Astrocyte (in vitro differentiated cells and primary cell): ENCODE measurements around the gene IL10. TPM values are rescaled to one million over a fixed set of nuclear protein-coding genes. Genes with fewer than 3 reads are reported as not detected.
A peak's percentile ranks its signal among the peaks of the same experiment; 100 is the strongest.

ENCODE experiments used
- DNase-seq: peaks from one replicate; pipeline ENCODE4 v3.0.0-alpha.2; 2010; ENCODE audit warnings: low read depth
- FAIRE-seq: peaks from 2 replicates; lab custom pipeline; 2011; peaks lifted over from hg19 to GRCh38; lab: Jason Lieb, UNC
- H2AFZ ChIP-seq: 2 replicates; pipeline ENCODE4 v1.6.0; 2012; ENCODE audit warnings: low read depth, low read length, inconsistent platforms
- H3K27ac ChIP-seq: 2 replicates; pipeline ENCODE4 v1.5.1; 2011; ENCODE audit warnings: low read depth, low read length, inconsistent platforms
- H3K27me3 ChIP-seq: 2 replicates; pipeline ENCODE4 v1.6.0; 2011; ENCODE audit warnings: low read length, inconsistent platforms; ENCODE audit not compliant: insufficient read depth
- H3K36me3 ChIP-seq: 2 replicates; pipeline ENCODE4 v1.5.1; 2011; ENCODE audit warnings: low read length, inconsistent platforms; ENCODE audit not compliant: insufficient read depth
- H3K4me1 ChIP-seq: 2 replicates; pipeline ENCODE4 v1.5.1; 2011; ENCODE audit warnings: low read length, inconsistent platforms; ENCODE audit not compliant: insufficient read depth
- H3K4me2 ChIP-seq: 2 replicates; pipeline ENCODE4 v1.6.0; 2012; ENCODE audit warnings: low read length, inconsistent platforms
- H3K4me3 ChIP-seq: 2 replicates; pipeline ENCODE4 v1.5.1; 2011; ENCODE audit warnings: low read depth, mild to moderate bottlenecking, low read length, inconsistent platforms; ENCODE audit not compliant: insufficient read depth
- H3K79me2 ChIP-seq: 2 replicates; pipeline ENCODE4 v1.6.0; 2012; ENCODE audit warnings: mild to moderate bottlenecking, low read length, inconsistent platforms; ENCODE audit not compliant: insufficient read depth
- H3K9ac ChIP-seq: 2 replicates; pipeline ENCODE4 v1.6.0; 2012; ENCODE audit warnings: mild to moderate bottlenecking, low read length, inconsistent platforms
- H3K9me3 ChIP-seq: 2 replicates; pipeline ENCODE4 v1.5.1; 2012; ENCODE audit warnings: low read depth, mild to moderate bottlenecking, low read length, inconsistent platforms; ENCODE audit not compliant: insufficient read depth
- H4K20me1 ChIP-seq: 2 replicates; pipeline ENCODE4 v1.6.0; 2012; ENCODE audit warnings: low read length, inconsistent platforms; ENCODE audit not compliant: insufficient read depth
- H3K27ac Mint-ChIP-seq: one replicate; pipeline ENCODE4 v1.8.0; 2021; ENCODE audit warnings: mild to moderate bottlenecking, mixed read lengths; ENCODE audit not compliant: unreplicated experiment
- H3K27me3 Mint-ChIP-seq: one replicate; pipeline ENCODE4 v1.8.0; 2021; ENCODE audit warnings: low read depth, mixed read lengths; ENCODE audit not compliant: unreplicated experiment
- H3K36me3 Mint-ChIP-seq: one replicate; pipeline ENCODE4 v1.8.0; 2021; ENCODE audit warnings: low read depth, mixed read lengths; ENCODE audit not compliant: unreplicated experiment
- H3K4me1 Mint-ChIP-seq: one replicate; pipeline ENCODE4 v1.8.0; 2021; ENCODE audit warnings: low read depth, mixed read lengths; ENCODE audit not compliant: unreplicated experiment
- H3K4me3 Mint-ChIP-seq: one replicate; pipeline ENCODE4 v1.8.0; 2021; ENCODE audit warnings: mild to moderate bottlenecking, moderate library complexity, mixed read lengths; ENCODE audit not compliant: unreplicated experiment
- H3K9me3 Mint-ChIP-seq: one replicate; pipeline ENCODE4 v1.8.0; 2021; ENCODE audit warnings: mild to moderate bottlenecking, mixed read lengths; ENCODE audit not compliant: unreplicated experiment
- CTCF ChIP-seq: IDR thresholded peaks from 2 replicates; pipeline ENCODE4 v1.5.1; 2011; ENCODE audit warnings: low read depth, mild to moderate bottlenecking, inconsistent platforms, low read length, moderate library complexity; ENCODE audit not compliant: insufficient read depth
- EZH2 ChIP-seq: IDR thresholded peaks from 2 replicates; pipeline ENCODE4 v1.6.1; 2012; ENCODE audit warnings: mild to moderate bottlenecking, low read length, inconsistent platforms; ENCODE audit not compliant: insufficient read depth
- total RNA-seq: library from RNA; stranded (reverse); gene quantifications from 2 replicates; pipeline ENCODE4 v1.2.1, GENCODE V29; 2021

Gene IL10
- total RNA-seq, 1 donor from 2014 or later: not detected

GRCh38 chr1:206723805-206724472 lies 48.4 kb downstream of the IL10 start:
- Histone ChIP-seq H3K4me3 (no peak overlapping the region), H3K9me3 (no peaks in the 10 kb centered on the region), H2AFZ (no peak overlapping the region), H3K27ac (peak overlapping the region; percentile 13), H3K79me2 (peaks cover 96% of the 10 kb centered on the region), H4K20me1 (peaks cover 97% of the 10 kb centered on the region), H3K4me2 (peak overlapping the region; percentile 64), H3K4me1 (peaks cover 25% of the 10 kb centered on the region), H3K27me3 (no peaks in the 10 kb centered on the region), H3K9ac (no peak overlapping the region), H3K36me3 (no peaks in the 10 kb centered on the region)
- H3K4me3 Mint-ChIP-seq: no peak overlapping the region
- FAIRE-seq: no peak
- no peak for TF ChIP-seq CTCF
- TF ChIP-seq EZH2: no peak
- H3K4me1 Mint-ChIP-seq: peaks cover 32% of the 10 kb centered on the region
- H3K27me3 Mint-ChIP-seq: no peaks in the 10 kb centered on the region
- H3K36me3 Mint-ChIP-seq: peaks cover 2% of the 10 kb centered on the region
- no peaks in the 10 kb centered on the region for H3K9me3 Mint-ChIP-seq
- DNase-seq: peak; percentile 92
- H3K27ac Mint-ChIP-seq: no peak overlapping the region

DNA sequence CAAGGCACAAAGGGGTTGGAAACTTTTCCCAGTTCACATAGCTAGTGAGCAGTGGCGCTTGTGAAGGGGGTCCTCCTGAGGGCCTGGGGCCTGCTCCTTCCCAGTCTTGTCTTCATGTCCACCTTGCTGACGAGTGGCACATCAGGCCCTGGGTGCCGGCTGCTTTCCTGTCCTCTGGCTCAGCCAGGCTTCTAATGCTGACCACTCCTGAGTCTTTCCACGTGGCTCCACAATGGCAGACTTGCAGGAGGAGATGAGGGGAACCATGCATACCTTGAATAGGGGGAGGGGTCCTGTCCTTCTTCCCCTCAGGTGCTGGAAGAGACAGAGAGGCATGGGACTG lies 48.9 kb downstream of the IL10 start:
- TF ChIP-seq CTCF: no peak
- no peak for TF ChIP-seq EZH2
- Histone ChIP-seq H3K9ac (no peak overlapping the region), H3K79me2 (peaks cover 96% of the 10 kb centered on the region), H3K4me3 (no peak overlapping the region), H3K27me3 (no peaks in the 10 kb centered on the region), H3K4me2 (peak overlapping the region; percentile 64), H3K27ac (peak overlapping the region; percentile 13), H3K9me3 (no peaks in the 10 kb centered on the region), H3K4me1 (peaks cover 25% of the 10 kb centered on the region), H4K20me1 (peaks cover 97% of the 10 kb centered on the region), H2AFZ (no peak overlapping the region), H3K36me3 (no peaks in the 10 kb centered on the region)
- Mint-ChIP-seq H3K9me3 (no peaks in the 10 kb centered on the region), H3K27me3 (no peaks in the 10 kb centered on the region), H3K27ac (no peak overlapping the region), H3K4me1 (peaks cover 35% of the 10 kb centered on the region), H3K4me3 (no peak overlapping the region), H3K36me3 (no peaks in the 10 kb centered on the region)
- no peak for DNase-seq
- no peak for FAIRE-seq

DNA sequence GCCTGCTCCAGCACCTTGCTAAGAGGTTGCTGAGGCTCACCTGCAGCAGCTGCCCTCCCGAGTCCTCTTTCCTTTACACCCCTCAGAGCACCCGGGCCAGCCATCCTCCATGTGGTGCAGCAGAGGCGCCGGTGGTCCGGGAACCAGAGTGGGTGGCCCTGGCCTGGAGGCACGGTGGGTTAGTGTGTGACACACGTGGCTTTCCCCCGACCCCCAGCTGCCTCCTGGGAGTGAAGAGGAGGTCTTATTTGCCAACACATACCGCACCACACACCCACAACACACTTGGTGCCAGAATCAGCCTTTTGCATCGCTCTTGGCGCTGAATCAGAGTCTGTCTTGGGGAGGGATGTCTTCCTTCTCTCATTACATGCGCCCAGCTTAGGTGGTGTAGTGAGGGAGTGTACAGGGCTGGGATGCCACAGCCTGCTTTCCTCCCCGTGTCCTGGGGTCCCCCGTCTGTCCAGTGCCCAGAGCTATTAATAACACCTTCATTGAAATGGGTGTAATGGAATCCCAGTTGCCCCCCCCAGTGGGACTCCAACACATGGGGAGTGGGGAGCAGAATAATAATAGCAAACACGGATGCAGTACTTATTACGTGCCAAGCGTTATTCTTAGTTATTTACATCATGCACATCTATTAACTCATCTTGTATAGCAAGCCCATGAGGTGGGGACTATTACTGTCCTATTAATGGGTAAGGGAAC lies 49.4 kb downstream of the IL10 start:
- H3K27ac Mint-ChIP-seq: no peak overlapping the region
- peaks cover 25% of the 10 kb centered on the region for H3K4me1 ChIP-seq
- FAIRE-seq (no peak), DNase-seq (peak; percentile 73)
- no peaks in the 10 kb centered on the region for H3K9me3 ChIP-seq
- no peaks in the 10 kb centered on the region for H3K9me3 Mint-ChIP-seq
- peaks cover 37% of the 10 kb centered on the region for H3K4me1 Mint-ChIP-seq
- no peaks in the 10 kb centered on the region for H3K27me3 Mint-ChIP-seq
- H3K27ac ChIP-seq: no peak overlapping the region
- H3K9ac ChIP-seq: no peak overlapping the region
- no peak overlapping the region for H3K4me3 Mint-ChIP-seq
- no peaks in the 10 kb centered on the region for H3K27me3 ChIP-seq
- no peak overlapping the region for H2AFZ ChIP-seq
- no peaks in the 10 kb centered on the region for H3K36me3 Mint-ChIP-seq
- H3K36me3 ChIP-seq: no peaks in the 10 kb centered on the region
- TF ChIP-seq EZH2 (no peak), CTCF (no peak)
- peak overlapping the region; percentile 64 for H3K4me2 ChIP-seq
- peaks cover 96% of the 10 kb centered on the region for H3K79me2 ChIP-seq
- H3K4me3 ChIP-seq: no peak overlapping the region
- peaks cover 97% of the 10 kb centered on the region for H4K20me1 ChIP-seq
